GM10266 (cell line): ENCODE measurements around the gene BMPR1A.

Source experiments
- DNase-seq: peaks from one replicate; pipeline ENCODE4 v3.0.0; 2012; ENCODE audit errors: extremely low spot score
- CTCF ChIP-seq: IDR thresholded peaks from 2 replicates; pipeline ENCODE4 v1.5.1; 2012; ENCODE audit warnings: mild to moderate bottlenecking, low read depth; ENCODE audit not compliant: control insufficient read depth, insufficient read depth; ENCODE audit errors: missing control alignments

BMPR1A gene

GRCh38 chr10:86941426-86941825, 185.0 kb downstream of the BMPR1A start:
- no peak for DNase-seq

GRCh38 chr10:86941991-86942421, 185.6 kb downstream of the BMPR1A start:
- DNase-seq = peak; percentile 12
- TF ChIP-seq CTCF = no peak

More at GRCh38 chr10:86941426-86941825, 185.0 kb downstream of the BMPR1A start:
- no peak for TF ChIP-seq CTCF

- no peak for TF ChIP-seq CTCF
- DNase-seq = no peak
Observed at GRCh38 chr10:86942441-86943315, 186.3 kb downstream of the BMPR1A start.

- DNase-seq = no peak
- TF ChIP-seq CTCF = no peak
Observed at GRCh38 chr10:86943316-86944030, 187.1 kb downstream of the BMPR1A start.

- no peak for TF ChIP-seq CTCF
- DNase-seq = no peak
Observed at GRCh38 chr10:86944031-86944419, 187.6 kb downstream of the BMPR1A start.

GRCh38 chr10:86944471-86944870, 188.1 kb downstream of the BMPR1A start:
- no peak for DNase-seq
- TF ChIP-seq CTCF = no peak

- no peak for DNase-seq
- TF ChIP-seq CTCF = no peak
Observed at GRCh38 chr10:86944907-86945306, 188.5 kb downstream of the BMPR1A start.
